K562 (cell line): ENCODE data around the gene ZFPM1. TPM values are rescaled to one million over a fixed set of nuclear protein-coding genes. Genes with fewer than 3 reads are reported as not detected.

ENCODE experiments used
- ATAC-seq: fragments of 200-7000 bp; cut with Tn5 transposase; 3 replicates; pipeline ENCODE4 v1.9.1; 2020; ENCODE audit warnings: moderate library complexity
- BruUV-seq: library from RNA; stranded (reverse); fragments of 400-500 nt; replicated peaks from 2 replicates; lab custom pipeline; 2021; lab: Mats Ljungman, UMichigan
- CTCF ChIA-PET: fragments of 300-600 bp; formaldehyde crosslinking; extraction: SDS; loops from one replicate; lab custom pipeline; 2021; ENCODE audit warnings: low intra/inter-chr PET ratio; lab: Yijun Ruan, JAX
- POLR2A ChIA-PET: fragments of 300-600, 350-650 bp; sonication (Branson Sonifier 250); formaldehyde crosslinking; extraction: SDS; loops from one replicate; lab custom pipeline; 2021; ENCODE audit warnings: antibody characterized with exemption, inconsistent platforms; lab: Yijun Ruan, JAX
- DNase-seq, 4 experiments: peaks; one replicate each; pipeline versions ENCODE4 v3.0.0 to v3.0.0-alpha.2; 2011 to 2018; ENCODE audit warnings: low spot score in 3 of 4, mixed read lengths in 3 of 4; ENCODE audit errors: extremely low read depth in 1 of 4
- FAIRE-seq: peaks from 2 replicates; lab custom pipeline; 2011; peaks lifted over from hg19 to GRCh38; lab: Jason Lieb, UNC
- H2AFZ ChIP-seq: 2 replicates; pipeline ENCODE4 v1.6.0; 2011; ENCODE audit warnings: low read depth, low read length, control low read depth, inconsistent platforms
- H3K27ac ChIP-seq: fragments of 200-600 bp; 3 replicates; pipeline ENCODE4 v1.8.0; 2011; ENCODE audit warnings: low read depth, mild to moderate bottlenecking, control low read depth, inconsistent platforms, low read length, moderate library complexity, mixed read lengths; ENCODE audit errors: extremely low read depth
- H3K27me3 ChIP-seq, 2 experiments: fragments of 300-600 bp in 1 of 2; 2 replicates in 1 of 2; 3 replicates in 1 of 2; pipeline versions ENCODE4 v1.6.0 to v1.8.0; 2011; ENCODE audit warnings: inconsistent platforms in 2 of 2, low read length in 2 of 2, mild to moderate bottlenecking in 1 of 2, mixed read lengths in 1 of 2, moderate library complexity in 1 of 2; ENCODE audit not compliant: control insufficient read depth in 2 of 2, insufficient read depth in 2 of 2
- H3K36me3 ChIP-seq: fragments of 300-600 bp; 3 replicates; pipeline ENCODE4 v1.8.0; 2011; ENCODE audit warnings: mild to moderate bottlenecking, low read length, inconsistent platforms; ENCODE audit not compliant: control insufficient read depth, insufficient read depth
- H3K4me1 ChIP-seq, 2 experiments: fragments of 200-600 bp in 1 of 2; replicated peaks in 1 of 2; 2 replicates in 1 of 2; 3 replicates in 1 of 2; pipeline versions ENCODE4 v1.5.1 to v1.8.0; 2011; ENCODE audit warnings: inconsistent platforms in 2 of 2, low read length in 2 of 2, mild to moderate bottlenecking in 1 of 2, mixed read lengths in 1 of 2, moderate library complexity in 1 of 2; ENCODE audit not compliant: control insufficient read depth in 2 of 2, insufficient read depth in 2 of 2
- H3K4me2 ChIP-seq: 2 replicates; pipeline ENCODE4 v1.6.1; 2011; ENCODE audit warnings: low read length, control low read depth, inconsistent platforms, mixed read lengths; ENCODE audit not compliant: insufficient read depth
- H3K4me3 ChIP-seq: fragments of 200-600 bp; sonication (generic), shearing (Covaris generic); 2 replicates; pipeline ENCODE4 v1.5.1; 2016; ENCODE audit warnings: control low read depth, inconsistent platforms
- H3K79me2 ChIP-seq: fragments of 200-600 bp; 3 replicates; pipeline ENCODE4 v1.8.0; 2011; ENCODE audit warnings: low read length, inconsistent platforms; ENCODE audit not compliant: control insufficient read depth, insufficient read depth
- H3K9ac ChIP-seq, 2 experiments: 2 replicates each; pipeline versions ENCODE4 v1.6.0 to v1.6.1; 2011; ENCODE audit warnings: low read depth in 2 of 2, low read length in 2 of 2, control low read depth in 1 of 2, inconsistent platforms in 1 of 2, mild to moderate bottlenecking in 1 of 2, mixed read lengths in 1 of 2; ENCODE audit not compliant: insufficient read depth in 1 of 2
- H3K9me1 ChIP-seq: one replicate; pipeline ENCODE4 v1.6.0; 2011; ENCODE audit warnings: inconsistent platforms, mild to moderate bottlenecking, low read length, moderate library complexity; ENCODE audit not compliant: control insufficient read depth, insufficient read depth
- H3K9me3 ChIP-seq: replicated peaks from 2 replicates; pipeline ENCODE4 v1.5.1; 2011; ENCODE audit warnings: low read depth, low read length, inconsistent platforms; ENCODE audit not compliant: control insufficient read depth, insufficient read depth
- H4K20me1 ChIP-seq: replicated peaks from 2 replicates; pipeline ENCODE4 v1.6.1; 2011; ENCODE audit warnings: low read length, inconsistent platforms, mixed read lengths; ENCODE audit not compliant: control insufficient read depth, insufficient read depth
- CBFA2T3 ChIP-seq: fragments of 450-650 bp; IDR thresholded peaks from 2 replicates; pipeline ENCODE4 v1.6.1; 2017
- POLR2G ChIP-seq: fragments of 200-400 bp; formaldehyde crosslinking; IDR thresholded peaks from 2 replicates; pipeline ENCODE4 v1.6.1; 2017; ENCODE audit warnings: low read depth, mild to moderate bottlenecking, antibody characterized with exemption, low read length, moderate library complexity
- PRPF4 ChIP-seq: fragments of 200-400 bp; formaldehyde crosslinking; IDR thresholded peaks from one replicate; pipeline ENCODE4 v1.6.1; 2017; ENCODE audit warnings: low read length, low read depth, mild to moderate bottlenecking; ENCODE audit not compliant: insufficient read depth, poor library complexity, severe bottlenecking
- WGBS: fragments of 100-300 bp; shearing (Covaris generic); methylation state at CpG from one replicate; pipeline ENCODE4 v1.1.6; 2016; ENCODE audit warnings: low coverage, mixed read lengths; ENCODE audit not compliant: insufficient coverage; ENCODE audit errors: missing lambda C conversion rate; 5-methylcytosine and 5-hydroxymethylcytosine counted together
- in situ Hi-C: fragments of 300-500 bp; cut with MboI; formaldehyde crosslinking; loops from 4 replicates; pipeline ENCODE4 v1.15.0; 2018; ENCODE audit warnings: inconsistent platforms, mixed read lengths
- intact Hi-C: fragments of 100-400 bp; cut with micrococcal nuclease; formaldehyde crosslinking; loops from 2 replicates; pipeline ENCODE4 v1.14.2; 2022
- polyA plus RNA-seq, 8 experiments: library from polyadenylated mRNA; depleted of rRNA in 4 of 8; stranded (reverse) in 5 of 8; unstranded in 3 of 8; fragments of >200 nt; fragmentation: Nextera tagmentation in 2 of 8; fragmentation: Illumina TruSeq in 1 of 8; extraction: Ambion mirVana in 2 of 8; extraction: Trizol in 1 of 8; gene quantifications; 2 replicates each; pipeline versions ENCODE4 v1.2.1 to v1.2.3, GENCODE V29; 2011 to 2014; ENCODE audit warnings: inconsistent platforms in 1 of 8, missing spikeins in 1 of 8
- total RNA-seq, 7 experiments: library from RNA; depleted of rRNA in 6 of 7; stranded (reverse); fragments of >200 nt in 6 of 7; fragmentation: Illumina TruSeq in 2 of 7; extraction: Trizol in 2 of 7; gene quantifications; 2 replicates each; pipeline versions ENCODE4 v1.2.1 to v1.2.3, GENCODE V29; 2011 to 2021; ENCODE audit warnings: low replicate concordance in 1 of 7
- TF ChIP-seq, protein P1 (sequence below): sonication (generic); formaldehyde crosslinking; IDR thresholded peaks from 2 replicates; pipeline ENCODE4 v1.8.0; 2022; ENCODE audit warnings: missing genetic modification reagents, mild to moderate bottlenecking, moderate library complexity, borderline replicate concordance

Gene ZFPM1
- total and polyA plus RNA-seq, 9 of the 15 experiments (the other 6 are each of a cell fraction or from before 2014, with no cell fraction given), result 0.03 to 35.9 (median 1.4) TPM

GRCh38 chr16:88516601-88517061 is 63.6 kb downstream of the ZFPM1 start:
- no peak for FAIRE-seq
- WGBS, result 64% methylated on average over 17 of the region's 20 CpGs
- H3K4me2 ChIP-seq, result no peak overlapping the region
- intact Hi-C loops (no loop called here), in situ Hi-C loops (no loop called here)
- no peak overlapping the region for H2AFZ ChIP-seq
- ChIA-PET CTCF (no interaction called here), POLR2A (no interaction called here)
- no peaks in the 10 kb centered on the region for H3K9me3 ChIP-seq
- BruUV-seq, result no TSS peak
- TF ChIP-seq CBFA2T3, result 0 out of 2 replicates have a peak, but pooled peaks have one; percentile 10
- TF ChIP-seq, protein P1, sequence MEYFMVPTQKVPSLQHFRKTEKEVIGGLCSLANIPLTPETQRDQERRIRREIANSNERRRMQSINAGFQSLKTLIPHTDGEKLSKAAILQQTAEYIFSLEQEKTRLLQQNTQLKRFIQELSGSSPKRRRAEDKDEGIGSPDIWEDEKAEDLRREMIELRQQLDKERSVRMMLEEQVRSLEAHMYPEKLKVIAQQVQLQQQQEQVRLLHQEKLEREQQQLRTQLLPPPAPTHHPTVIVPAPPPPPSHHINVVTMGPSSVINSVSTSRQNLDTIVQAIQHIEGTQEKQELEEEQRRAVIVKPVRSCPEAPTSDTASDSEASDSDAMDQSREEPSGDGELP, result peak; percentile 12; the same call in 1 of the 2 replicates
- TF ChIP-seq PRPF4, result no peak
- TF ChIP-seq POLR2G, result peak; percentile 43; the same call in 1 of the 2 replicates
- no peak overlapping the region for H3K27ac ChIP-seq
- DNase-seq, result no peak
- no peak overlapping the region for H3K9ac ChIP-seq
- no peak for ATAC-seq
- peaks cover 10% of the 10 kb centered on the region for H3K9me1 ChIP-seq
- H3K36me3 ChIP-seq, result peaks cover 45% of the 10 kb centered on the region; the same call in 2 of the 3 replicates
- H3K4me3 ChIP-seq, result no peak overlapping the region
- peaks cover 22% of the 10 kb centered on the region for H4K20me1 ChIP-seq
- peaks cover under 1% of the 10 kb centered on the region; the same call in 1 of the 3 replicates for H3K79me2 ChIP-seq
- H3K4me1 ChIP-seq, result peaks cover 0 to 47% of the 10 kb centered on the region in 2 experiments; a peak in 3 of 5 replicates
- H3K27me3 ChIP-seq, result no peaks in the 10 kb centered on the region
